Skin of body (tissue), 2 donors: ENCODE measurements around the gene TCEANC2. TPM values are rescaled to one million over a fixed set of nuclear protein-coding genes. Genes with fewer than 3 reads are reported as not detected.

ENCODE experiments used
- DNase-seq: peaks from one replicate; lab custom pipeline; 2025; lab: John Stamatoyannopoulos, UW
- total RNA-seq: library from RNA; depleted of rRNA; stranded (reverse); fragments of >200 nt; gene quantifications from one replicate; pipeline ENCODE4 v1.2.3, GENCODE V29; 2014

The TCEANC2 gene
- total RNA-seq, 1 donor from 2014 or later, result 4.3 TPM

DNA sequence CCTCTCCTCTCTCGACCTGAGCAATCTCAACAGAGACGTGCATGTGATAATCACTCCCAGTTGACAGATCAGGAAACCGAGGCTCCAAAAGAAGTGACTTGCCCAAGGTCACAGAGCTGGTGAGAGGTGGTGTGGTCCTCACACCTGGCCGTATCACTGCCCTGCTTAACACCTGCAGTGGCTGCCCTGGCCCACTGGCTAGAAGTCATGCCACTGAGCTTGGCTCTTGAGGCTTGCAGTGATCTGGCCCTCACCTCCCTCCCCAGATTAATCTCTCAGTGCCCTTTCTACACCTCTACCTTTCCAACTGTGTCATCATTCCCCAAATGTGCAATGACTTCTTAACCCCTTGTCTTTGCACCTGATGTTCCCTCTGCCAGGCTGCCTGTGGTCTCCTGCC is 60.6 kb downstream of the TCEANC2 start:
- DNase-seq, result no peak

- DNase-seq, result no peak
Measured at GRCh38 chr1:54114955-54115354, 61.5 kb downstream of the TCEANC2 start.

- DNase-seq, result no peak
Measured at GRCh38 chr1:54115520-54115919, 62.1 kb downstream of the TCEANC2 start.

GRCh38 chr1:54117815-54118563 is 64.6 kb downstream of the TCEANC2 start:
- no peak for DNase-seq

DNA sequence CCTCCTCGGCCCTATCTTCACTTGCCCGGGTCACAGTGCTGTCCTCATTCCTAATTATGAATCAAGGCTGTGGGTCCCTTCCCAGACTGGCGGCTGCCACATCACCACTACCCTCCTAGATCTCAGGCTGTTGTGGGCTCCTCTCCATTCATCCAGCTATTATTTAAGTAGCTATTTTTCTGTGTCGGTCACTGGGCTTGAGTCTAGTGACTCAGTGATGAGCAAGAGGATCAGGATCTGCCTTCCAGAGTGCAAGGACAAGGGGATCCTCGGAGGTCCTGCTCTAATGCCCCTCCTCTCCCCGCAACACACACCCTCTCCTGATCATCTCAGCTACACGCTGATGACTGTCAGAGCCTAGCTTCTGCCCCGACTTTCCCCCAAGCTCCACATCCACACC is 65.3 kb downstream of the TCEANC2 start:
- DNase-seq, result no peak

- no peak for DNase-seq
Measured at GRCh38 chr1:54120018-54120697, 66.8 kb downstream of the TCEANC2 start.

DNA sequence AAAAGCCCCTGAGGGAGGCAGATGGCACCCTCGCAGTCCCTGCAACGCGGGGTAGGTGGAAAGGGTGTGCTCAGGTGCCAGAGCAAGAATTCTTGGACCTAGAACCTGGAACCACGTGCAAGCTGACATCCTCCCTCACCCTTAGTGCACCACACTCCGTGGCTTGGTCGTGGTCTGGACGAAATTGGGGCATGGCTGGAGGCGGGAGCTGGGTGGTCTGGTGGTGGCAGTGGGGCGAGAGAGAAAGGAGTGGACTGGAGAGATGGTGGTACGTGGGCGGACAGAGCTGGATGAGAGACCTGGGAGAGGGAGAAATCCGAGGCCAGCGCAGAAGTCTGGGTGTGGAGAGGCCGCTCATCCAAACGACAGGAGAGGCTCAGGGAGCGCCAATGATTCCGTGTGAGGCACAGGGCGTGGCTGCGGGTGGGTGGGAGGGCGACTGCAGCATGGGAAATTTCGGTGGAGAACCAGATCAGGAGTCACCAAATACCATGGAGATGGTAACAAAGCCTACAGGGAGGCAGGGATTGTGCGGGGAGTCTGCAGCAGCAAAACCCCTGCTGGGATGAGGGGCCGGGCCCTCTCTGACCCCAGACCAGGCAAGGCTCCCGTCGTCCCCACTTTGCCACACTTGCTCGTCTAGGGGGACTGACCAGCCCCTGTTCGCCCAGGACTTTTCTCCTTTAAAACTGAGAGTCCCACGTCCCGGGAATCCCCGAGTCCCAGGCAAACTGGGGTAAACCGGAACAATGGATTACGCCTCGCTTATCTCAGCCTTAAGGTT is 67.5 kb downstream of the TCEANC2 start:
- no peak for DNase-seq

- DNase-seq, result peak; percentile 46
Measured at GRCh38 chr1:54121482-54122134, 68.2 kb downstream of the TCEANC2 start.

DNA sequence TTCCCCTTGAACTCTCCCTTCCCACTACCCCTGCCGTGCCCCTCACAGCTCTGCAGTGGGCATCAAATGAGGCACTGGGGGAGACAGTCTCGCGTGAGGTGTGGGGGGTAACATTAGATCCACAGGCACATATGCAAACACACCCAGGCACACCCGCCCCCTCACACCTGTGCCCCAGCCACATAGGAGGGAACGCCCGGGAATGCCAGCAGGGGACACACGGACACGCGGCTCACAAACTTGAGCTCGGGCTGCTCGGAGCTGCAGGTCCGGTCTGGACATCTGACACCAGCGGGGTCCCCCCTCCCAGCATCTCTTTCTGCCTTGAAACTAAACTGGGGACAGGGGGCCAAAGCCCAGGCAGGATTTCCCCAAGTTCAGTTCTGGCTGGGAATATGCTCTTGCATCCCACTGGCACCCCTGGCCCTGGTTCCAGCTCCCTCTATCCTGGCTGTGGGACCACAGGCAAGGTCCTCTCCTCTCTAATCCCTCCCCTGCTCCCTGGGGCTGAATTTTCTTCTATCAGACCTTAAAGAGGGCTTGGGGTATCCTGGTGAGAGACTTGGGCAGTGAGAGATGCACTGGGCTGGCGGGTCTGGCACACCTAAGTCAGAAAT is 68.8 kb downstream of the TCEANC2 start:
- no peak for DNase-seq

GRCh38 chr1:54122992-54123391 is 69.6 kb downstream of the TCEANC2 start:
- no peak for DNase-seq

GRCh38 chr1:54124472-54124871 is 71.1 kb downstream of the TCEANC2 start:
- DNase-seq, result no peak

GRCh38 chr1:54124906-54125305 is 71.5 kb downstream of the TCEANC2 start:
- DNase-seq, result no peak

DNA sequence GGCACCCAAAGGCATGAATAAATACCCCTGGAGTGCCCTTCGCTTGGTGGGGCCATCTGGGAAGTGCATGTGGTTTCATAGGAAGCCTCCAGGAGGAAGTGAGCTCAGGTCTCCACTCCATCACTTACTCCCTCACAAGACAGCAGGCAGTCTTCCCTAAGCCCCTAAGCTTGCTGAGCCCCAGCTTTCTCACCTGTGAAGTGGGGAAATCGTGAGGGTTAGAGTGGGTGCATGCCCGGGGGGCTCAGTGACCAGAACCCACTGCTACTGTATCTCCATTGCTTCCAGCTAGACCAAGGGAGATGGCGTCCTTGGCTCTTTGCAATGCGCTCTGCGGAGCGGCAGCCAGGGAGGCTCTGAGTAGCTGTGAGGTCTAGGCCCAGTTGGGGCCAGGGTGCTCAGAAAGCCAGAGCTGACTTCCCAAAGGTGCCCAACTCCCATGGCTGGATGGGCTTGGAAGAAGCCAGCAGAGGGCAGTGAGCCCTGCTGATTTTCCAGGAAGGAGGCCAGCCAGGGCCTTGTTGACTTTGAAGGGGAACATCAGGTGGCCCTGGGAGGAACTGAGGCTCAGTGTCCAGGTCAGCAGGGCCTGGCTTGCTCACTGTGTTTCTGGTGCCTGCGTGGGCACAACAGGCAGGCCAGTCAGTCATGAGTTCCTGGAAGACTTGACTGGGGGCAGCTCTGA is 72.1 kb downstream of the TCEANC2 start:
- DNase-seq, result no peak

DNA sequence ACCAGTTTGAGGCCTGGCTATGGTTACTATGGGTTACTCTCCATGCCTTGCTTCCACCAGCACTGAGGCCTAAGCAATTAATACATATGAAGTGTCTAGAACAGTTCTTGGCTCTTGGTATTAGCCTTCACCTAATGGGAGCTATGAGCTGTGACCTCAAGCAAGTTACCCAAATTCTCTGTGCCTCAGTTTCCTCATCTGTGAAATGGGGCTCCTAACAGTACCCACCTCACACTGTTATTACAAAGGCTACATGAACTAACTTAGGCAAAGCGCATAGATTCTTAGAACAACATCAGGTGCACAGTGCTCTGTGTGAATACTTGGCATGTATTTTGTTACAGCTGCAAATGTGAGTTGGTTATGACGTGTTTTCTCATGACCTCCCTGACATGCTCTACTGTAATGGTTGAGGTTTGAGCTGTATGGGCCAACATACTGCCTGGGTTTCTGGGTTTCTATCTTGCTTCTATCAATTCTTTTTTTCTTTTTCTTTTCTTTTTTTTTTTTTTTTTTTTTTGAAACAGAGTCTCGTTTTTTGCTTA is 72.9 kb downstream of the TCEANC2 start:
- DNase-seq, result no peak

- DNase-seq, result no peak
Measured at GRCh38 chr1:54127594-54128300, 74.3 kb downstream of the TCEANC2 start.

GRCh38 chr1:54129858-54130257 is 76.5 kb downstream of the TCEANC2 start:
- DNase-seq, result no peak

GRCh38 chr1:54131419-54131818 is 78.0 kb downstream of the TCEANC2 start:
- DNase-seq, result no peak

GRCh38 chr1:54132495-54132894 is 79.1 kb downstream of the TCEANC2 start:
- no peak for DNase-seq

DNA sequence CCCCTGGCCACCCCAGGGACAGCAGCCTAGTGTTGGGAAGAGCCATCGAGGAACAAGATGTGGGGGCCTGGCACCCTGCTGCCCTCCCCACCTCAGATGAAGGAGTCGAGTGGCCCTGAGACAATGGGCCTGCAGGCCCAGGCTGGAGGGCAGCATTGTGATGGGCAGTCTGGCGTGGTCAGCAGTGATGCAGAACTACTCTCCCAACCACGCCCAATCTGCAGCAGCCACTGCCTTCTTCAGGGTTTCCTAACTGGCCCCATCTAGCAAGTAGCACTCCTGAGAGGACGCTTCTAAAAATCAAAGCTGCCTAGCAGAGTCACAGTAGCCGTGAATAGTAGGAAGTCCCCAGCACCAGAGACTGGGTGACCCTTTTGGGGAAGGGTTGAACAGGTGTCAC is 80.9 kb downstream of the TCEANC2 start:
- DNase-seq, result no peak
